Measurements from ENCODE around the gene NOVA1. TPM values are rescaled to one million over a fixed set of nuclear protein-coding genes. Genes with fewer than 3 reads are reported as not detected.

Gene NOVA1
- total RNA-seq, 1 donor from 2014 or later: 119 TPM

DNA sequence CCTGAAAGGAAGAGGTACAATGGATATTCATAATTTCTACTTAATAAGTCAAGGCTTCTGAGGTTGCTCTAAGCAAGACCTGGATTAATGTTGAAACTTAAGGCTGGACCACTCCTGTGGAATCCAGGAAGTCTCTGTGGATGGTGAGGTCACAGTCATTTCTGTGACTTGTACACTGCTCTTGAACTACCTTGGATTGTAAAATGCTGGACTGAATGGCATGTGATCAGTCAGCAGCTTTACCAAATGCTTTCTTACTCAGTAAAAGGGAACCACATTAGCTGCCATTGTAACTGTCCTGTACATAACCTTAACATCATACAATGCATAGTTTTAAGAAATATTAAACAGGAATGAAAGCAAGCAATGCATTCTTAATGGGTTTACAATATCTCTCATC lies 182.9 kb downstream of the NOVA1 start:
- Mint-ChIP-seq H3K9me3 (ENCODE audit: unreplicated experiment) (no peaks in the 10 kb centered on the region), H3K27ac (ENCODE audit: unreplicated experiment) (no peak overlapping the region), H3K4me1 (ENCODE audit: low read depth, unreplicated experiment) (no peaks in the 10 kb centered on the region), H3K27me3 (ENCODE audit: unreplicated experiment) (no peaks in the 10 kb centered on the region), H3K4me3 (ENCODE audit: unreplicated experiment) (no peak overlapping the region), H3K36me3 (ENCODE audit: unreplicated experiment) (no peaks in the 10 kb centered on the region)
- DNase-seq: no peak
- TF ChIP-seq, protein P1, sequence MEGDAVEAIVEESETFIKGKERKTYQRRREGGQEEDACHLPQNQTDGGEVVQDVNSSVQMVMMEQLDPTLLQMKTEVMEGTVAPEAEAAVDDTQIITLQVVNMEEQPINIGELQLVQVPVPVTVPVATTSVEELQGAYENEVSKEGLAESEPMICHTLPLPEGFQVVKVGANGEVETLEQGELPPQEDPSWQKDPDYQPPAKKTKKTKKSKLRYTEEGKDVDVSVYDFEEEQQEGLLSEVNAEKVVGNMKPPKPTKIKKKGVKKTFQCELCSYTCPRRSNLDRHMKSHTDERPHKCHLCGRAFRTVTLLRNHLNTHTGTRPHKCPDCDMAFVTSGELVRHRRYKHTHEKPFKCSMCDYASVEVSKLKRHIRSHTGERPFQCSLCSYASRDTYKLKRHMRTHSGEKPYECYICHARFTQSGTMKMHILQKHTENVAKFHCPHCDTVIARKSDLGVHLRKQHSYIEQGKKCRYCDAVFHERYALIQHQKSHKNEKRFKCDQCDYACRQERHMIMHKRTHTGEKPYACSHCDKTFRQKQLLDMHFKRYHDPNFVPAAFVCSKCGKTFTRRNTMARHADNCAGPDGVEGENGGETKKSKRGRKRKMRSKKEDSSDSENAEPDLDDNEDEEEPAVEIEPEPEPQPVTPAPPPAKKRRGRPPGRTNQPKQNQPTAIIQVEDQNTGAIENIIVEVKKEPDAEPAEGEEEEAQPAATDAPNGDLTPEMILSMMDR (IDR thresholded peaks at IDR 0.05; ENCODE audit: partially characterized antibody, unreplicated experiment): no peak

GRCh38 chr14:26414103-26414502 lies 183.7 kb downstream of the NOVA1 start:
- H3K36me3 Mint-ChIP-seq (ENCODE audit: unreplicated experiment): no peaks in the 10 kb centered on the region
- H3K4me1 Mint-ChIP-seq (ENCODE audit: low read depth, unreplicated experiment): no peaks in the 10 kb centered on the region
- no peak for DNase-seq
- H3K4me3 Mint-ChIP-seq (ENCODE audit: unreplicated experiment): no peak overlapping the region
- H3K27me3 Mint-ChIP-seq (ENCODE audit: unreplicated experiment): no peaks in the 10 kb centered on the region
- TF ChIP-seq, protein P1 (IDR thresholded peaks at IDR 0.05; ENCODE audit: partially characterized antibody, unreplicated experiment): no peak
- H3K9me3 Mint-ChIP-seq (ENCODE audit: unreplicated experiment): no peaks in the 10 kb centered on the region
- no peak overlapping the region for H3K27ac Mint-ChIP-seq (ENCODE audit: unreplicated experiment)

GRCh38 chr14:26412421-26412820 lies 185.4 kb downstream of the NOVA1 start:
- no peak for DNase-seq
- no peaks in the 10 kb centered on the region for H3K9me3 Mint-ChIP-seq (ENCODE audit: unreplicated experiment)
- no peak overlapping the region for H3K27ac Mint-ChIP-seq (ENCODE audit: unreplicated experiment)
- TF ChIP-seq, protein P1 (IDR thresholded peaks at IDR 0.05; ENCODE audit: partially characterized antibody, unreplicated experiment): no peak
- no peaks in the 10 kb centered on the region for H3K27me3 Mint-ChIP-seq (ENCODE audit: unreplicated experiment)
- no peaks in the 10 kb centered on the region for H3K4me1 Mint-ChIP-seq (ENCODE audit: low read depth, unreplicated experiment)
- H3K36me3 Mint-ChIP-seq (ENCODE audit: unreplicated experiment): no peaks in the 10 kb centered on the region
- H3K4me3 Mint-ChIP-seq (ENCODE audit: unreplicated experiment): no peak overlapping the region

- no peak for DNase-seq
- H3K4me1 Mint-ChIP-seq (ENCODE audit: low read depth, unreplicated experiment): no peaks in the 10 kb centered on the region
- no peaks in the 10 kb centered on the region for H3K27me3 Mint-ChIP-seq (ENCODE audit: unreplicated experiment)
- TF ChIP-seq, protein P1 (IDR thresholded peaks at IDR 0.05; ENCODE audit: partially characterized antibody, unreplicated experiment): no peak
- no peaks in the 10 kb centered on the region for H3K9me3 Mint-ChIP-seq (ENCODE audit: unreplicated experiment)
- H3K4me3 Mint-ChIP-seq (ENCODE audit: unreplicated experiment): no peak overlapping the region
- no peaks in the 10 kb centered on the region for H3K36me3 Mint-ChIP-seq (ENCODE audit: unreplicated experiment)
- no peak overlapping the region for H3K27ac Mint-ChIP-seq (ENCODE audit: unreplicated experiment)
These were observed 187.6 kb downstream of the NOVA1 start for GRCh38 chr14:26410189-26410685.

GRCh38 chr14:26404927-26405326 lies 192.9 kb downstream of the NOVA1 start:
- H3K4me1 Mint-ChIP-seq (ENCODE audit: low read depth, unreplicated experiment): peaks cover 12% of the 10 kb centered on the region
- no peak overlapping the region for H3K4me3 Mint-ChIP-seq (ENCODE audit: unreplicated experiment)
- H3K27ac Mint-ChIP-seq (ENCODE audit: unreplicated experiment): no peak overlapping the region
- H3K27me3 Mint-ChIP-seq (ENCODE audit: unreplicated experiment): peaks cover 5% of the 10 kb centered on the region
- H3K9me3 Mint-ChIP-seq (ENCODE audit: unreplicated experiment): no peaks in the 10 kb centered on the region
- H3K36me3 Mint-ChIP-seq (ENCODE audit: unreplicated experiment): no peaks in the 10 kb centered on the region
- TF ChIP-seq, protein P1 (IDR thresholded peaks at IDR 0.05; ENCODE audit: partially characterized antibody, unreplicated experiment): no peak
- no peak for DNase-seq
